H9 (cell line): ENCODE results near the gene SORD. TPM values are rescaled to one million over a fixed set of nuclear protein-coding genes. Genes with fewer than 3 reads are reported as not detected.
"Not testable (repeated sequence)": the region's sequence is repeated elsewhere in the genome, so short reads cannot be mapped to it uniquely, and the experiment has no call there.

Experiments used
- DNase-seq: peaks from one replicate; pipeline ENCODE4 v3.0.0-alpha.2; 2017
- H2AFZ ChIP-seq: one replicate; pipeline ENCODE4 v1.6.1; 2013; ENCODE audit warnings: mild to moderate bottlenecking, low read length, control low read depth, moderate library complexity
- H2AK5ac ChIP-seq: 2 replicates; pipeline ENCODE4 v1.6.1; 2013; ENCODE audit warnings: low read length, control low read depth, mixed read lengths; ENCODE audit not compliant: insufficient read length
- H2BK120ac ChIP-seq: one replicate; pipeline ENCODE4 v1.6.1; 2013; ENCODE audit warnings: low read depth, mild to moderate bottlenecking, low read length, control low read depth, inconsistent platforms; ENCODE audit not compliant: poor library complexity, severe bottlenecking
- H2BK12ac ChIP-seq: 2 replicates; pipeline ENCODE4 v1.6.1; 2013; ENCODE audit warnings: low read length, control low read depth, mixed read lengths, low read depth; ENCODE audit not compliant: insufficient read length
- H2BK15ac ChIP-seq: 2 replicates; pipeline ENCODE4 v1.6.1; 2013; ENCODE audit warnings: low read depth, low read length, control low read depth
- H2BK20ac ChIP-seq: one replicate; pipeline ENCODE4 v1.6.1; 2013; ENCODE audit warnings: low read depth, mild to moderate bottlenecking, low read length, control low read depth, inconsistent platforms; ENCODE audit not compliant: poor library complexity, severe bottlenecking
- H2BK5ac ChIP-seq: 2 replicates; pipeline ENCODE4 v1.6.1; 2013; ENCODE audit warnings: low read length, control low read depth, mixed read lengths; ENCODE audit not compliant: insufficient read length
- H3K14ac ChIP-seq: 2 replicates; pipeline ENCODE4 v1.6.1; 2013; ENCODE audit warnings: low read length, control low read depth; ENCODE audit not compliant: insufficient read depth
- H3K18ac ChIP-seq: 2 replicates; pipeline ENCODE4 v1.6.1; 2013; ENCODE audit warnings: low read depth, mild to moderate bottlenecking, mixed read lengths, low read length, control low read depth; ENCODE audit not compliant: insufficient read length
- H3K23ac ChIP-seq: 2 replicates; pipeline ENCODE4 v1.6.1; 2013; ENCODE audit warnings: low read length, control low read depth, mixed read lengths, low read depth; ENCODE audit not compliant: insufficient read length
- H3K23me2 ChIP-seq: 2 replicates; pipeline ENCODE4 v1.6.1; 2013; ENCODE audit warnings: low read depth, mild to moderate bottlenecking, mixed read lengths, low read length, control low read depth; ENCODE audit not compliant: insufficient read length, poor library complexity, severe bottlenecking
- H3K27ac ChIP-seq: 2 replicates; pipeline ENCODE4 v1.5.1; 2013; ENCODE audit warnings: low read length, control low read depth, mixed read lengths, low read depth; ENCODE audit not compliant: insufficient read length
- H3K27me3 ChIP-seq: 2 replicates; pipeline ENCODE4 v1.6.1; 2013; ENCODE audit warnings: low read length, control low read depth, inconsistent platforms; ENCODE audit not compliant: insufficient read depth
- H3K4ac ChIP-seq: 2 replicates; pipeline ENCODE4 v1.6.1; 2013; ENCODE audit warnings: low read depth, mild to moderate bottlenecking, control low read depth, inconsistent platforms, low read length, moderate library complexity
- H3K4me1 ChIP-seq: 2 replicates; pipeline ENCODE4 v1.6.1; 2013; ENCODE audit warnings: low read length, control low read depth, inconsistent platforms; ENCODE audit not compliant: insufficient read depth
- H3K4me2 ChIP-seq: 2 replicates; pipeline ENCODE4 v1.6.1; 2013; ENCODE audit warnings: low read length, control low read depth, mixed read lengths; ENCODE audit not compliant: insufficient read length, insufficient read depth
- H3K56ac ChIP-seq: 2 replicates; pipeline ENCODE4 v1.6.1; 2013; ENCODE audit warnings: low read depth, mild to moderate bottlenecking, mixed read lengths, low read length, control low read depth; ENCODE audit not compliant: insufficient read length
- H3K79me1 ChIP-seq: 2 replicates; pipeline ENCODE4 v1.6.1; 2013; ENCODE audit warnings: low read depth, mild to moderate bottlenecking, moderate library complexity, low read length, control low read depth, inconsistent platforms; ENCODE audit not compliant: insufficient read depth, poor library complexity, severe bottlenecking
- H3K79me2 ChIP-seq: 2 replicates; pipeline ENCODE4 v1.6.1; 2013; ENCODE audit warnings: low read length, control low read depth, inconsistent platforms; ENCODE audit not compliant: insufficient read depth
- H3K9ac ChIP-seq: 2 replicates; pipeline ENCODE4 v1.6.1; 2013; ENCODE audit warnings: low read length, control low read depth, mixed read lengths; ENCODE audit not compliant: insufficient read length; ENCODE audit errors: extremely low read depth
- H3K9me3 ChIP-seq: one replicate; pipeline ENCODE4 v1.6.1; 2013; ENCODE audit warnings: low read depth, low read length, inconsistent platforms; ENCODE audit not compliant: control insufficient read depth
- H3T11ph ChIP-seq: one replicate; pipeline ENCODE4 v1.6.1; 2013; ENCODE audit warnings: mild to moderate bottlenecking, low read length, control low read depth, inconsistent platforms
- H4K20me1 ChIP-seq: one replicate; pipeline ENCODE4 v1.6.1; 2013; ENCODE audit not compliant: control insufficient read depth, insufficient read length, insufficient read depth
- H4K5ac ChIP-seq: 2 replicates; pipeline ENCODE4 v1.6.1; 2013; ENCODE audit warnings: low read depth, mild to moderate bottlenecking, mixed read lengths, low read length, control low read depth; ENCODE audit not compliant: insufficient read length
- H4K8ac ChIP-seq: replicated peaks from 2 replicates; pipeline ENCODE4 v1.6.1; 2013; ENCODE audit warnings: low read length, control low read depth, mixed read lengths, low read depth; ENCODE audit not compliant: insufficient read length
- H4K91ac ChIP-seq: 2 replicates; pipeline ENCODE4 v1.6.1; 2013; ENCODE audit warnings: low read depth, mild to moderate bottlenecking, moderate library complexity, mixed read lengths, low read length, control low read depth; ENCODE audit not compliant: insufficient read length
- H3K27ac Mint-ChIP-seq, 3 experiments: 2 replicates in 2 of 3; 3 replicates in 1 of 3; pipeline ENCODE4 v1.8.0; 2020 to 2021; ENCODE audit warnings: mixed read lengths in 3 of 3, mild to moderate bottlenecking in 1 of 3, moderate library complexity in 1 of 3
- H3K27me3 Mint-ChIP-seq: 2 replicates; pipeline ENCODE4 v1.8.0; 2021; ENCODE audit warnings: low read depth, mild to moderate bottlenecking, moderate library complexity, mixed read lengths
- H3K36me3 Mint-ChIP-seq, 3 experiments: 2 replicates in 2 of 3; 3 replicates in 1 of 3; pipeline ENCODE4 v1.8.0; 2020 to 2021; ENCODE audit warnings: low read depth in 3 of 3, mixed read lengths in 3 of 3; ENCODE audit not compliant: insufficient read depth in 1 of 3
- H3K4me1 Mint-ChIP-seq, 2 experiments: 2 replicates each; pipeline ENCODE4 v1.8.0; 2020; ENCODE audit warnings: mixed read lengths in 2 of 2
- H3K4me3 Mint-ChIP-seq, 2 experiments: 2 replicates in 1 of 2; 3 replicates in 1 of 2; pipeline ENCODE4 v1.8.0; 2020 to 2021; ENCODE audit warnings: mild to moderate bottlenecking in 2 of 2, mixed read lengths in 2 of 2, moderate library complexity in 1 of 2
- H3K9me3 Mint-ChIP-seq, 2 experiments: 2 replicates in 1 of 2; 3 replicates in 1 of 2; pipeline ENCODE4 v1.8.0; 2020; ENCODE audit warnings: mild to moderate bottlenecking in 2 of 2, mixed read lengths in 2 of 2, moderate library complexity in 1 of 2
- WGBS: extraction: QIAGEN DNeasy Blood & Tissue Kit; methylation state at CpG from one replicate; pipeline ENCODE4 v1.1.7; 2013; ENCODE audit warnings: missing lambda C conversion rate, low lambda C conversion rate, mixed read lengths; ENCODE audit not compliant: insufficient read length; ENCODE audit errors: extremely low coverage; 5-methylcytosine and 5-hydroxymethylcytosine counted together
- total RNA-seq: library from RNA; stranded (reverse); gene quantifications from 2 replicates; pipeline ENCODE4 v1.2.1, GENCODE V29; 2021

SORD gene
- total RNA-seq, 1 experiment from 2014 or later: 35.2 TPM

GRCh38 chr15:45058690-45059675 lies 36.0 kb downstream of the SORD start:
- Mint-ChIP-seq H3K9me3 (peaks cover 12 to 13% of the 10 kb centered on the region in 2 experiments), H3K36me3 (peaks cover 31 to 51% (median 41%) of the 10 kb centered on the region in 3 experiments)
- H3K4me3 Mint-ChIP-seq, H3K4me1 Mint-ChIP-seq, H3K4me2 ChIP-seq, H3K27ac ChIP-seq, H3K9ac ChIP-seq, H2BK15ac ChIP-seq, H3K27me3 ChIP-seq, H4K91ac ChIP-seq, H3K14ac ChIP-seq, H3K27ac Mint-ChIP-seq, H4K8ac ChIP-seq, H2BK5ac ChIP-seq, H3K79me1 ChIP-seq, H3K4ac ChIP-seq, H3K27me3 Mint-ChIP-seq, H2BK20ac ChIP-seq, DNase-seq, H3K56ac ChIP-seq, H3K9me3 ChIP-seq, H4K5ac ChIP-seq, H2BK12ac ChIP-seq, H2BK120ac ChIP-seq, H2AFZ ChIP-seq, H3K23me2 ChIP-seq, H3T11ph ChIP-seq, H2AK5ac ChIP-seq, H3K79me2 ChIP-seq, H3K4me1 ChIP-seq, H3K18ac ChIP-seq, H3K23ac ChIP-seq, H4K20me1 ChIP-seq: not testable (repeated sequence)
- no CpG with 5 or more reads among the region's 3 CpGs for WGBS

- H3K9me3 Mint-ChIP-seq: peaks cover 11 to 12% of the 10 kb centered on the region in 2 experiments
Observed at GRCh38 chr15:45062301-45062700, 39.3 kb downstream of the SORD start.

More at GRCh38 chr15:45062301-45062700, 39.3 kb downstream of the SORD start:
- H3K56ac ChIP-seq, H3K4me1 Mint-ChIP-seq, H2BK120ac ChIP-seq, H3K79me1 ChIP-seq, H2BK15ac ChIP-seq, H3K9ac ChIP-seq, H3K4me3 Mint-ChIP-seq, H3K79me2 ChIP-seq, H3K23ac ChIP-seq, H2BK5ac ChIP-seq, H3K27ac ChIP-seq, H3K4ac ChIP-seq, H2AFZ ChIP-seq, H4K91ac ChIP-seq, H2BK20ac ChIP-seq, H3K14ac ChIP-seq, DNase-seq, H3K18ac ChIP-seq, H4K8ac ChIP-seq, H3K27ac Mint-ChIP-seq, H3K4me1 ChIP-seq, H3K9me3 ChIP-seq, H2AK5ac ChIP-seq, H3K4me2 ChIP-seq, H3T11ph ChIP-seq, H2BK12ac ChIP-seq, H4K5ac ChIP-seq, H3K27me3 Mint-ChIP-seq, H3K23me2 ChIP-seq, H4K20me1 ChIP-seq, H3K27me3 ChIP-seq: not testable (repeated sequence)
- peaks cover 28 to 49% (median 35%) of the 10 kb centered on the region in 3 experiments for H3K36me3 Mint-ChIP-seq
- no CpG with 5 or more reads among the region's 7 CpGs for WGBS
